ENCODE measurements around the gene PDZD11. TPM values are rescaled to one million over a fixed set of nuclear protein-coding genes. Genes with fewer than 3 reads are reported as not detected.

The PDZD11 gene
- total RNA-seq, 4 donors from 2014 or later, result 7.8 to 45.5 (median 23.1) TPM

DNA sequence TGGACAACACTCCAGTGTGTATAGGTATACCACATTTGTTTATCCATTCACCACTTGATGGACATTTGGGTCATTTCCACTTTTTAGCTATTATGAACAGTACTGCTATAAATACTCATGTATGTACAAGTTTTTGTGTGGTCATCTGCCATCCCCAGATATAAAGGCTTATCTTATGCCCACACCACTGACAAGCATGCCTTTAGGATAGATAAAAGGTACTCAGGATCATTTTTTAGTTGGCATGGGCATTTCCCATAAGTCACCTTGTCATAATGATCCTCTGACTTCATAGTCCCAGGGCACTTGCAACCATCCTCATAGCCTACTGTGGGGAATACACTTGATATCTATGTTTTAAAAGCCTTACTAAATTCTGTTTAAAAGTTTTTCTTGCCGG, 49.0 kb downstream of the PDZD11 start:
- TF ChIP-seq EP300 (IDR thresholded peaks at IDR 0.05; ENCODE audit: low read depth), result no peak
- TF ChIP-seq POLR2A (IDR thresholded peaks at IDR 0.05), result no peak
- TF ChIP-seq POLR2AphosphoS5 (IDR thresholded peaks at IDR 0.05), result no peak
- TF ChIP-seq, protein P1, sequence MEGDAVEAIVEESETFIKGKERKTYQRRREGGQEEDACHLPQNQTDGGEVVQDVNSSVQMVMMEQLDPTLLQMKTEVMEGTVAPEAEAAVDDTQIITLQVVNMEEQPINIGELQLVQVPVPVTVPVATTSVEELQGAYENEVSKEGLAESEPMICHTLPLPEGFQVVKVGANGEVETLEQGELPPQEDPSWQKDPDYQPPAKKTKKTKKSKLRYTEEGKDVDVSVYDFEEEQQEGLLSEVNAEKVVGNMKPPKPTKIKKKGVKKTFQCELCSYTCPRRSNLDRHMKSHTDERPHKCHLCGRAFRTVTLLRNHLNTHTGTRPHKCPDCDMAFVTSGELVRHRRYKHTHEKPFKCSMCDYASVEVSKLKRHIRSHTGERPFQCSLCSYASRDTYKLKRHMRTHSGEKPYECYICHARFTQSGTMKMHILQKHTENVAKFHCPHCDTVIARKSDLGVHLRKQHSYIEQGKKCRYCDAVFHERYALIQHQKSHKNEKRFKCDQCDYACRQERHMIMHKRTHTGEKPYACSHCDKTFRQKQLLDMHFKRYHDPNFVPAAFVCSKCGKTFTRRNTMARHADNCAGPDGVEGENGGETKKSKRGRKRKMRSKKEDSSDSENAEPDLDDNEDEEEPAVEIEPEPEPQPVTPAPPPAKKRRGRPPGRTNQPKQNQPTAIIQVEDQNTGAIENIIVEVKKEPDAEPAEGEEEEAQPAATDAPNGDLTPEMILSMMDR (IDR thresholded peaks at IDR 0.05), result no peak

More for the DNA sequence above, 49.0 kb downstream of the PDZD11 start:
- H3K4me3 ChIP-seq, result no peak overlapping the region
- no peaks in the 10 kb centered on the region for H3K27me3 ChIP-seq
- no peaks in the 10 kb centered on the region for H3K36me3 ChIP-seq
- 89% methylated on average over 1 of the region's 1 CpG; no CpG with 5 or more reads in 1 of the 2 donors for WGBS, 2 donors (ENCODE audit: low coverage in 1 of 2)
- DNase-seq, result no peak
- no peak overlapping the region for H3K27ac ChIP-seq
- in situ Hi-C loops (cut with MboI; ENCODE audit: low pct_ligation_motif_present in 1 of 4, low pct_unique_long_range_greater_than_20kb in 1 of 4, low sequenced_read_pairs in 3 of 4) (no loop called here), intact Hi-C loops (cut with DNase I; ENCODE audit: low total_unique reads) (no loop called here)
- H3K4me1 ChIP-seq, result no peaks in the 10 kb centered on the region
- H3K9me3 ChIP-seq, result no peaks in the 10 kb centered on the region

Small RNAs within 50 kb of the gene (small RNA-seq; reads per million reads assigned to genes)
- gene RNA5SP507, result 0 to 0.28 (median 0.14) reads per million in 4 donors

Other genes with a start within 250 kb of the PDZD11 start
- not detected for gene AWAT2, start 240.0 kb downstream of the PDZD11 start, total RNA-seq
- gene OTUD6A, start 227.5 kb downstream of the PDZD11 start, total RNA-seq, result not detected
- 10 to 100 TPM; 23.7 to 99.0 (median 56.5) TPM for gene IGBP1, start 156.5 kb downstream of the PDZD11 start, total RNA-seq
- gene DGAT2L6, start 112.4 kb downstream of the PDZD11 start, total RNA-seq, result not detected
- not detected for gene AWAT1, start 55.3 kb downstream of the PDZD11 start, total RNA-seq
- gene P2RY4, start 29.7 kb downstream of the PDZD11 start, total RNA-seq, result 1 to 10 TPM in 3 of 4 donors, under 1 TPM in 1; 0.80 to 5.1 (median 2.3) TPM
- gene ARR3, start 21.6 kb downstream of the PDZD11 start, total RNA-seq, result 1 to 10 TPM in 2 of 4 donors, not detected in 2; 1.5 to 2.9 TPM
- 1 to 10 TPM in 1 of 4 donors, under 1 TPM in 1, not detected in 2; 0.68 to 4.2 TPM for gene RAB41, start 7.8 kb downstream of the PDZD11 start, total RNA-seq
- 1 to 10 TPM in 3 of 4 donors, not detected in 1; 1.3 to 4.4 (median 1.4) TPM for gene KIF4A, start 177 bp upstream of the PDZD11 start, total RNA-seq
- gene GDPD2, start 133.4 kb upstream of the PDZD11 start, total RNA-seq, result 10 to 100 TPM in 3 of 4 donors, 1 to 10 TPM in 1; 1.6 to 68.1 (median 31.2) TPM
- 10 to 100 TPM; 31.8 to 59.4 (median 54.8) TPM for gene DLG3, start 154.9 kb upstream of the PDZD11 start, total RNA-seq